ENCODE measurements around the gene USP19. TPM values are rescaled to one million over a fixed set of nuclear protein-coding genes. Genes with fewer than 3 reads are reported as not detected.

Gene USP19
- total RNA-seq, 1 donor from 2014 or later = 81.1 TPM

DNA sequence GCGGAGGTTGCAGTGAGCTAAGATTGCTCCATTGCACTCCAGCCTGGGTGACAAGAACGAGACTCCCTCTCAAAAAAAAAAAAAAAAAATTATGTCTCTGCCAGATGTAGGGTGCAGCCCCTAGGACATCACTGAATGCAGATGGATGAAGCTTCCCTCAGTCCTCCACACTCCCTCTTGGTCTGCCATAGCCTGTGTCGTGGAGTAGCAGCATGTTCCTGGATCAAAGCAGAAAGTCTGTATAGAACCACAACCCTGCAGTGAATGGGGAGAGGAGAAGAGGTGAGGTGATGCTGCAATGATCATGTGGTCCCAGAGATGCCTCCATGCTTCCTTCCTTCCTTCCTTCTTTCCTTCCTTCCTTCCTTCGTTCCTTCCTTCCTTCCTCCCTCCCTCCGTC is 27.5 kb upstream of the USP19 start:
- Mint-ChIP-seq H3K27ac (peak overlapping the region; percentile 42), H3K27me3 (peaks cover 7% of the 10 kb centered on the region), H3K4me1 (ENCODE audit: low read depth) (no peaks in the 10 kb centered on the region), H3K4me3 (ENCODE audit: low read depth) (no peak overlapping the region), H3K9me3 (ENCODE audit: low read depth) (no peaks in the 10 kb centered on the region), H3K36me3 (ENCODE audit: insufficient read depth) (no peaks in the 10 kb centered on the region)
- no peak for DNase-seq (ENCODE audit: low spot score, unreplicated experiment)
- TF ChIP-seq, protein P1, sequence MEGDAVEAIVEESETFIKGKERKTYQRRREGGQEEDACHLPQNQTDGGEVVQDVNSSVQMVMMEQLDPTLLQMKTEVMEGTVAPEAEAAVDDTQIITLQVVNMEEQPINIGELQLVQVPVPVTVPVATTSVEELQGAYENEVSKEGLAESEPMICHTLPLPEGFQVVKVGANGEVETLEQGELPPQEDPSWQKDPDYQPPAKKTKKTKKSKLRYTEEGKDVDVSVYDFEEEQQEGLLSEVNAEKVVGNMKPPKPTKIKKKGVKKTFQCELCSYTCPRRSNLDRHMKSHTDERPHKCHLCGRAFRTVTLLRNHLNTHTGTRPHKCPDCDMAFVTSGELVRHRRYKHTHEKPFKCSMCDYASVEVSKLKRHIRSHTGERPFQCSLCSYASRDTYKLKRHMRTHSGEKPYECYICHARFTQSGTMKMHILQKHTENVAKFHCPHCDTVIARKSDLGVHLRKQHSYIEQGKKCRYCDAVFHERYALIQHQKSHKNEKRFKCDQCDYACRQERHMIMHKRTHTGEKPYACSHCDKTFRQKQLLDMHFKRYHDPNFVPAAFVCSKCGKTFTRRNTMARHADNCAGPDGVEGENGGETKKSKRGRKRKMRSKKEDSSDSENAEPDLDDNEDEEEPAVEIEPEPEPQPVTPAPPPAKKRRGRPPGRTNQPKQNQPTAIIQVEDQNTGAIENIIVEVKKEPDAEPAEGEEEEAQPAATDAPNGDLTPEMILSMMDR (IDR thresholded peaks at IDR 0.05; ENCODE audit: unreplicated experiment) = no peak

DNA sequence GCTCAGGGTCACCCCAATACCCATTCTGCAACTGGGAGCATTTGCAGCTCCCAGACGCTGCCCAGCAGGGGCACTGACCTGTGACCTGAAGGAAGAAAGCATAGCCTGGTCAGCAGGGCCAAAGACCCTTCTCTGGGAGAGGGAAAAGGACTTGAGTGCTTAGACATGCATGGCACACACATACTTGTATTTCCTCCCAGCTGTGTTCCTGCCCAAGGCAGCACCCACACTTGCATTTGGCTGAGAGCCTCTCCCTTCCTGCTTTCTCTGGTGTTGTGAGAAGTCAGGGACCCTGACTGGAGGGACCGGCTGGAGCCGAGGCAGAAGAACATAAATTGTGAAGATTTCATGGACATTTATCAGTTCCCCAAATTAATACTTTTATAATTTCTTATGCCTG is 19.5 kb upstream of the USP19 start:
- Mint-ChIP-seq H3K4me3 (ENCODE audit: low read depth) (no peak overlapping the region), H3K27me3 (peaks cover 8% of the 10 kb centered on the region), H3K36me3 (ENCODE audit: insufficient read depth) (peaks cover 2% of the 10 kb centered on the region), H3K27ac (no peak overlapping the region), H3K4me1 (ENCODE audit: low read depth) (no peaks in the 10 kb centered on the region), H3K9me3 (ENCODE audit: low read depth) (peaks cover 15% of the 10 kb centered on the region)
- DNase-seq (ENCODE audit: low spot score, unreplicated experiment) = no peak
- TF ChIP-seq, protein P1 (IDR thresholded peaks at IDR 0.05; ENCODE audit: unreplicated experiment) = no peak

DNA sequence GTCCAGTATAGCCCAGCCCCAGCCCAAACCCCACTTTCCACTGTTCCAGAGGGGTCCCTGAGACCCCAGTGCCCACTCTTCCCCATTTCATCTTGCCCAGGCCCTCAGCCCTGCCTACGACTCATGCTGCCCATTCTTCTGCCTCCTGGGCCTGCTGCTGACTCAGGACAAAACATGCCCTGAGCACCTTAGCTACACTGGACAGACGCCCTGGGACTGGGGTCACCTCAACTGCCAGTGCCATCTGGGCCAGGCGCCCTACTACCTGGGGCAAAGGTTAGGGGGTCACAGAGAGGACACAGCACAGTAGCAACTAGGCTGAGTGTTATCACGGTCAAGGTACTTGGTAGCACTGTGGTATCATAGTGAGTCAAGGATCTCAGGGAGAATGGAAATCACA is 14.9 kb upstream of the USP19 start:
- Mint-ChIP-seq H3K27me3 (peaks cover 2% of the 10 kb centered on the region), H3K27ac (no peak overlapping the region), H3K9me3 (ENCODE audit: low read depth) (peaks cover 1% of the 10 kb centered on the region), H3K36me3 (ENCODE audit: insufficient read depth) (no peaks in the 10 kb centered on the region), H3K4me1 (ENCODE audit: low read depth) (peaks cover 14% of the 10 kb centered on the region), H3K4me3 (ENCODE audit: low read depth) (peak overlapping the region; percentile 1)
- TF ChIP-seq, protein P1 (IDR thresholded peaks at IDR 0.05; ENCODE audit: unreplicated experiment) = no peak
- DNase-seq (ENCODE audit: low spot score, unreplicated experiment) = no peak

DNA sequence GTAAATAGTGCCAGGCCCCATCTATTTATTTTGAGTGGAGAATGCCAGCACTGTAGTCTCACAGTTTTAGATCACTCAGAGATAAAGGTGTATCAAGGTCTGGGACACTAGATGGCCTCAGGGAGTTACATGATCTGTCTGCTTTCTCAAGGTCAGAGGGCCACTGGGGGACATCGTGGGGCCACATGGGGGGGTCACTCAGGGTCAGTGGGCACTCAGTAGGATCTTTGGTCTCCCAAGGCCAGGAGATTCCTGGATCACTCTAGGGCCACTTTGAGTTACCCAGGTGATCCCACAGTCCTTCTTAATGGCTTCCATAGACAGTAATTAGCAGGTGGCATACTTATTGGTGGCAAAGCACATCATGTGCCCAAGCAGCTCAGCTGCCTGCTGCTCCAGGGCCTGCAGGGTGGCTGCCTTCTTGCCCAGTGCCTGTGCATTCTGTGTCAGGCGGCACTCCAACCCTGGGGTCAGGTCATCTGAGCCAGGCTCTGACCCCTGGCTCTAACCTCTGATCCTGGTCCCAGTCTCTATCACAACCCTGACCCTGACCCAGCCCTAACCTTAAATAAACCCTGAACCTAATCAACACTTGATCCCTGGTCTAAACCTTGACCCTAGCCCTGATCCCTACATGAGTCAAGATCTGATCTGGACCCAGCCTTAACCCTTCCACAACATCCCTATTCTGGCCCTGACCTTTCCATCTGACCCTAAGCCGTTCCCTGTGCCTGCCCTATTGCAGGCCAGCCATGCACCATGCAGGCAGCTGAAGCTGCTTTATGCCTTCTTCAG is 14.0 kb upstream of the USP19 start:
- TF ChIP-seq, protein P1 (IDR thresholded peaks at IDR 0.05; ENCODE audit: unreplicated experiment) = no peak
- no peak for DNase-seq (ENCODE audit: low spot score, unreplicated experiment)
- Mint-ChIP-seq H3K9me3 (ENCODE audit: low read depth) (no peaks in the 10 kb centered on the region), H3K36me3 (ENCODE audit: insufficient read depth) (no peaks in the 10 kb centered on the region), H3K4me1 (ENCODE audit: low read depth) (peaks cover 14% of the 10 kb centered on the region), H3K27ac (peak overlapping the region; percentile 59), H3K4me3 (ENCODE audit: low read depth) (peak overlapping the region; percentile 88), H3K27me3 (no peaks in the 10 kb centered on the region)

DNA sequence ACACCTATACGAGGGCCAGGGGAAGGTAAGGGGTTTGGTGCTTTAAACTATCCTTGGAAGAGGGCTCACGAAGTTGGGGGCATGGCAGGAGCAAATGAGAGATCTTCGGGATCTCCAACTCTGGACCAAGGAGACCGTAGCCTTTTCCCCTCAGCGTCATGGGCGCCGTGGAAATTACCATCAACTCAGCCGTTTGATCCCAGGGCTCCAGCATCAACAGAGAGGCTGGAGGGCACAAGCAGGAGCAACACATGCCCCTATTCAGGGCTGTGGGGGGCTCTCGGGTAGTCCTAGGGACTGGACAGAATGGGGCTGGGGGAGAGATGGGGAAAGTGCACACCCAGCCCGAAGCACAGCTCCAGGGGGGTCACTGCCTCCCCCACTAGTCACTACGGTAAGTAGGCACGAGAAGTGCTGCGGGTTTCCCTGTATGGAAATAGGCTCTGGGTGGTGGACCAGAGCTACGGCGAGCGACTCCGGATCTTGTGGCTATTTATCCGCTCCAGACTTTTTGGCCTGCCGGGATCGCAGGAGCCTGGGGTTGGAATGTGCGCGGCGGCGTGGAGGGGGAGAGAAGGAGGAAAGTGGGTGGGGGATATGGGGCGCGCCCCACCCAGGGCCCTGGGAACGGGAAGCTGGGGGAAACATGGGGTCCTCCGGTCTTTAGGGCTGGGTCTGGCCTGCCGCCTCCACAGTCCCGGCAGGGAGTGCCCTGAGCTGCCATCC is 12.8 kb upstream of the USP19 start:
- H3K36me3 Mint-ChIP-seq (ENCODE audit: insufficient read depth) = no peaks in the 10 kb centered on the region
- peak overlapping the region; percentile 95 for H3K27ac Mint-ChIP-seq
- no peaks in the 10 kb centered on the region for H3K9me3 Mint-ChIP-seq (ENCODE audit: low read depth)
- peak; percentile 70 for DNase-seq (ENCODE audit: low spot score, unreplicated experiment)
- H3K4me3 Mint-ChIP-seq (ENCODE audit: low read depth) = peak overlapping the region; percentile 88
- peaks cover 14% of the 10 kb centered on the region for H3K4me1 Mint-ChIP-seq (ENCODE audit: low read depth)
- TF ChIP-seq, protein P1 (IDR thresholded peaks at IDR 0.05; ENCODE audit: unreplicated experiment) = no peak
- no peaks in the 10 kb centered on the region for H3K27me3 Mint-ChIP-seq

Measured in progenitor cell of endocrine pancreas (in vitro differentiated cells).